K562 (cell line): ENCODE data around the gene SH3RF1. TPM values are rescaled to one million over a fixed set of nuclear protein-coding genes. Genes with fewer than 3 reads are reported as not detected.

Experiments
- ATAC-seq: fragments of 200-7000 bp; cut with Tn5 transposase; 3 replicates; pipeline ENCODE4 v1.9.1; 2020; ENCODE audit warnings: moderate library complexity
- BruUV-seq: library from RNA; stranded (reverse); fragments of 400-500 nt; replicated peaks from 2 replicates; lab custom pipeline; 2021; lab: Mats Ljungman, UMichigan
- CTCF ChIA-PET: fragments of 300-600 bp; formaldehyde crosslinking; extraction: SDS; loops from one replicate; lab custom pipeline; 2021; ENCODE audit warnings: low intra/inter-chr PET ratio; lab: Yijun Ruan, JAX
- POLR2A ChIA-PET: fragments of 300-600, 350-650 bp; sonication (Branson Sonifier 250); formaldehyde crosslinking; extraction: SDS; loops from one replicate; lab custom pipeline; 2021; ENCODE audit warnings: antibody characterized with exemption, inconsistent platforms; lab: Yijun Ruan, JAX
- DNase-seq, 4 experiments: peaks; one replicate each; pipeline versions ENCODE4 v3.0.0 to v3.0.0-alpha.2; 2011 to 2018; ENCODE audit warnings: low spot score in 3 of 4, mixed read lengths in 3 of 4; ENCODE audit errors: extremely low read depth in 1 of 4
- FAIRE-seq: peaks from 2 replicates; lab custom pipeline; 2011; peaks lifted over from hg19 to GRCh38; lab: Jason Lieb, UNC
- H2AFZ ChIP-seq: 2 replicates; pipeline ENCODE4 v1.6.0; 2011; ENCODE audit warnings: low read depth, low read length, control low read depth, inconsistent platforms
- H3K27ac ChIP-seq: fragments of 200-600 bp; 3 replicates; pipeline ENCODE4 v1.8.0; 2011; ENCODE audit warnings: low read depth, mild to moderate bottlenecking, control low read depth, inconsistent platforms, low read length, moderate library complexity, mixed read lengths; ENCODE audit errors: extremely low read depth
- H3K27me3 ChIP-seq, 2 experiments: fragments of 300-600 bp in 1 of 2; 2 replicates in 1 of 2; 3 replicates in 1 of 2; pipeline versions ENCODE4 v1.6.0 to v1.8.0; 2011; ENCODE audit warnings: inconsistent platforms in 2 of 2, low read length in 2 of 2, mild to moderate bottlenecking in 1 of 2, mixed read lengths in 1 of 2, moderate library complexity in 1 of 2; ENCODE audit not compliant: control insufficient read depth in 2 of 2, insufficient read depth in 2 of 2
- H3K36me3 ChIP-seq: fragments of 300-600 bp; 3 replicates; pipeline ENCODE4 v1.8.0; 2011; ENCODE audit warnings: mild to moderate bottlenecking, low read length, inconsistent platforms; ENCODE audit not compliant: control insufficient read depth, insufficient read depth
- H3K4me1 ChIP-seq, 2 experiments: fragments of 200-600 bp in 1 of 2; replicated peaks in 1 of 2; 2 replicates in 1 of 2; 3 replicates in 1 of 2; pipeline versions ENCODE4 v1.5.1 to v1.8.0; 2011; ENCODE audit warnings: inconsistent platforms in 2 of 2, low read length in 2 of 2, mild to moderate bottlenecking in 1 of 2, mixed read lengths in 1 of 2, moderate library complexity in 1 of 2; ENCODE audit not compliant: control insufficient read depth in 2 of 2, insufficient read depth in 2 of 2
- H3K4me2 ChIP-seq: 2 replicates; pipeline ENCODE4 v1.6.1; 2011; ENCODE audit warnings: low read length, control low read depth, inconsistent platforms, mixed read lengths; ENCODE audit not compliant: insufficient read depth
- H3K4me3 ChIP-seq: fragments of 200-600 bp; sonication (generic), shearing (Covaris generic); 2 replicates; pipeline ENCODE4 v1.5.1; 2016; ENCODE audit warnings: control low read depth, inconsistent platforms
- H3K79me2 ChIP-seq: fragments of 200-600 bp; 3 replicates; pipeline ENCODE4 v1.8.0; 2011; ENCODE audit warnings: low read length, inconsistent platforms; ENCODE audit not compliant: control insufficient read depth, insufficient read depth
- H3K9ac ChIP-seq, 2 experiments: 2 replicates each; pipeline versions ENCODE4 v1.6.0 to v1.6.1; 2011; ENCODE audit warnings: low read depth in 2 of 2, low read length in 2 of 2, control low read depth in 1 of 2, inconsistent platforms in 1 of 2, mild to moderate bottlenecking in 1 of 2, mixed read lengths in 1 of 2; ENCODE audit not compliant: insufficient read depth in 1 of 2
- H3K9me1 ChIP-seq: one replicate; pipeline ENCODE4 v1.6.0; 2011; ENCODE audit warnings: inconsistent platforms, mild to moderate bottlenecking, low read length, moderate library complexity; ENCODE audit not compliant: control insufficient read depth, insufficient read depth
- H3K9me3 ChIP-seq: replicated peaks from 2 replicates; pipeline ENCODE4 v1.5.1; 2011; ENCODE audit warnings: low read depth, low read length, inconsistent platforms; ENCODE audit not compliant: control insufficient read depth, insufficient read depth
- H4K20me1 ChIP-seq: replicated peaks from 2 replicates; pipeline ENCODE4 v1.6.1; 2011; ENCODE audit warnings: low read length, inconsistent platforms, mixed read lengths; ENCODE audit not compliant: control insufficient read depth, insufficient read depth
- BRCA1 ChIP-seq, 2 experiments: fragments of 450-650 bp in 1 of 2; sonication (generic) in 1 of 2; formaldehyde crosslinking in 1 of 2; IDR thresholded peaks; 2 replicates each; pipeline versions ENCODE4 v1.5.0 to v1.6.1; 2017 to 2020; ENCODE audit warnings: mild to moderate bottlenecking in 1 of 2, missing genetic modification reagents in 1 of 2
- CBX5 ChIP-seq: IDR thresholded peaks from 2 replicates; pipeline ENCODE4 v1.6.1; 2014; ENCODE audit warnings: low read depth, borderline replicate concordance
- CEBPB ChIP-seq: fragments of 450-650 bp; IDR thresholded peaks from 2 replicates; pipeline ENCODE4 v1.6.1; 2016; ENCODE audit warnings: missing genetic modification characterization, missing compliant biosample characterization
- GTF2F1 ChIP-seq: IDR thresholded peaks from 2 replicates; pipeline ENCODE4 v1.6.1; 2011; ENCODE audit warnings: low read depth, low read length, improper control_type of control experiment
- HNRNPLL ChIP-seq: fragments of 200-400 bp; formaldehyde crosslinking; IDR thresholded peaks from 2 replicates; pipeline ENCODE4 v1.6.1; 2017; ENCODE audit warnings: low read length, low read depth, mild to moderate bottlenecking; ENCODE audit not compliant: poor library complexity, severe bottlenecking
- LARP7 ChIP-seq: fragments of 450-650 bp; IDR thresholded peaks from 2 replicates; pipeline ENCODE4 v1.6.1; 2016
- POLR3A ChIP-seq: IDR thresholded peaks from 2 replicates; pipeline ENCODE4 v1.6.1; 2011; ENCODE audit warnings: borderline replicate concordance, mild to moderate bottlenecking, moderate library complexity; ENCODE audit not compliant: insufficient read length, insufficient read depth; ENCODE audit errors: extremely low read depth
- RB1 ChIP-seq: fragments of 450-650 bp; IDR thresholded peaks from 2 replicates; pipeline ENCODE4 v1.6.1; 2017; ENCODE audit warnings: low read depth, mild to moderate bottlenecking
- RFX1 ChIP-seq: fragments of 450-650 bp; IDR thresholded peaks from 2 replicates; pipeline ENCODE4 v1.6.1; 2016; ENCODE audit warnings: mild to moderate bottlenecking, moderate library complexity
- SIX5 ChIP-seq, 2 experiments: IDR thresholded peaks; 2 replicates each; pipeline ENCODE4 v1.6.1; 2011; ENCODE audit warnings: low read length in 2 of 2, borderline replicate concordance in 1 of 2, low read depth in 1 of 2, mild to moderate bottlenecking in 1 of 2, moderate library complexity in 1 of 2; ENCODE audit not compliant: insufficient read depth in 1 of 2
- ZBTB17 ChIP-seq: fragments of 450-650 bp; formaldehyde crosslinking; IDR thresholded peaks from 2 replicates; pipeline ENCODE4 v1.4.0; 2020; ENCODE audit warnings: mild to moderate bottlenecking
- ZNF57 ChIP-seq: fragments of 450-650 bp; formaldehyde crosslinking; IDR thresholded peaks from 2 replicates; pipeline ENCODE4 v1.4.0; 2020; ENCODE audit warnings: mild to moderate bottlenecking, moderate library complexity
- WGBS: fragments of 100-300 bp; shearing (Covaris generic); methylation state at CpG from one replicate; pipeline ENCODE4 v1.1.6; 2016; ENCODE audit warnings: low coverage, mixed read lengths; ENCODE audit not compliant: insufficient coverage; ENCODE audit errors: missing lambda C conversion rate; 5-methylcytosine and 5-hydroxymethylcytosine counted together
- in situ Hi-C: fragments of 300-500 bp; cut with MboI; formaldehyde crosslinking; loops from 4 replicates; pipeline ENCODE4 v1.15.0; 2018; ENCODE audit warnings: inconsistent platforms, mixed read lengths
- intact Hi-C: fragments of 100-400 bp; cut with micrococcal nuclease; formaldehyde crosslinking; loops from 2 replicates; pipeline ENCODE4 v1.14.2; 2022
- polyA plus RNA-seq, 8 experiments: library from polyadenylated mRNA; depleted of rRNA in 4 of 8; stranded (reverse) in 5 of 8; unstranded in 3 of 8; fragments of >200 nt; fragmentation: Nextera tagmentation in 2 of 8; fragmentation: Illumina TruSeq in 1 of 8; extraction: Ambion mirVana in 2 of 8; extraction: Trizol in 1 of 8; gene quantifications; 2 replicates each; pipeline versions ENCODE4 v1.2.1 to v1.2.3, GENCODE V29; 2011 to 2014; ENCODE audit warnings: inconsistent platforms in 1 of 8, missing spikeins in 1 of 8
- total RNA-seq, 7 experiments: library from RNA; depleted of rRNA in 6 of 7; stranded (reverse); fragments of >200 nt in 6 of 7; fragmentation: Illumina TruSeq in 2 of 7; extraction: Trizol in 2 of 7; gene quantifications; 2 replicates each; pipeline versions ENCODE4 v1.2.1 to v1.2.3, GENCODE V29; 2011 to 2021; ENCODE audit warnings: low replicate concordance in 1 of 7
- TF ChIP-seq, protein P1 (sequence below): sonication (generic); formaldehyde crosslinking; IDR thresholded peaks from 2 replicates; pipeline ENCODE4 v1.8.1; 2022; ENCODE audit warnings: missing genetic modification reagents
- TF ChIP-seq, protein P2 (sequence below): fragments of 250-450 bp; sonication (Bioruptor Pico); IDR thresholded peaks from 2 replicates; pipeline ENCODE4 v1.5.1; 2021; ENCODE audit warnings: mild to moderate bottlenecking
- TF ChIP-seq, protein P3 (sequence below): fragments of 450-650 bp; IDR thresholded peaks from 2 replicates; pipeline ENCODE4 v1.7.1; 2018; ENCODE audit warnings: mild to moderate bottlenecking, low read depth; ENCODE audit not compliant: partially characterized antibody

The SH3RF1 gene
- total and polyA plus RNA-seq, 9 of the 15 experiments (the other 6 are each of a cell fraction or from before 2014, with no cell fraction given) = 0.04 to 0.16 (median 0.11) TPM; not detected in 6

DNA sequence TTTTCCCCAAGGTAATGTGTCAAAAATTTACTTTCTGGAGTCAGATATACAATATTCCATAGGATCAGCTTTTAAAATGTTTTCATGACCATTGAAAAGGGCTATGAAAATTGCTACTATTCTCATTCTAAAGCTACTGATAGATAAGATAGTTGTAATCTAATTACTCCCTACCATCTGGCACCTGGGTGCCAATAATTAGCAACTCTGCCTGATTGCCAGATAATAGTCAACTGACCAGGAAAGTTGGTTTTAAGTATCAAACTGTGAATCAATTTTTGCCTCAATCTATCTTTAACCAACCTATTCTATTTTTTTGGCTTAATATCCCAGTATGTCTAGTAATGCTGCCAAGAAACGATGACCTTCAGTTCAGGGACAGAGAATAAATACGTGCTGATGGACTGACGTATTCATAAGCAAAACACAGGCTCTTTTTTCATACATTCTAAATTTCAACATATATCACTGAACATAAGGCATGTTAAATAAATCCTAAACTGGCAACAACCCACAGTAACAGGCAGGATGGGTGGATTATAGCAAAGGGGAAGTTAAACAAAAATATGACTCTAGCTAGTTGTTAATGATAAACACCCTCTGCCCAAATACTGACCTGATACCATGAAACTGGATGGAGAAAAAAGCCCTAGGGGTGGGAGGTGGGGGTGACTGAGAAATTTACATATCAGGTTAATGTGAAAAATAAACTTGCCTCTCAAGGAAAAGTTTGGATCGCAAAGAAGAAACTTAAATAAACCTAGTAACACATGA, 18.2 kb downstream of the SH3RF1 start:
- no peak for FAIRE-seq
- BruUV-seq = no TSS peak
- CTCF ChIA-PET = no interaction called here

More for the DNA sequence above, 18.2 kb downstream of the SH3RF1 start:
- intact Hi-C loops = no loop called here
- no peaks in the 10 kb centered on the region for H3K79me2 ChIP-seq
- H3K9me3 ChIP-seq = no peaks in the 10 kb centered on the region
- H3K9me1 ChIP-seq = no peaks in the 10 kb centered on the region
- H3K4me2 ChIP-seq = no peak overlapping the region
- in situ Hi-C loops = no loop called here
- DNase-seq (no peak), ATAC-seq (no peak)
- no peak overlapping the region for H3K9ac ChIP-seq
- no peak overlapping the region for H3K27ac ChIP-seq
- no peaks in the 10 kb centered on the region for H3K4me1 ChIP-seq
- no peaks in the 10 kb centered on the region for H4K20me1 ChIP-seq
- no peaks in the 10 kb centered on the region for H3K27me3 ChIP-seq
- no peak for TF ChIP-seq SIX5 (IDR thresholded peaks at IDR 0.05; ENCODE audit: borderline replicate concordance in 1 of 2, insufficient read depth in 1 of 2, low read depth in 1 of 2, low read length in 2 of 2)
- TF ChIP-seq LARP7 = no peak
- TF ChIP-seq RFX1 = no peak
- TF ChIP-seq ZBTB17 (CRISPR knock-in tag) = no peak
- TF ChIP-seq, protein P1, sequence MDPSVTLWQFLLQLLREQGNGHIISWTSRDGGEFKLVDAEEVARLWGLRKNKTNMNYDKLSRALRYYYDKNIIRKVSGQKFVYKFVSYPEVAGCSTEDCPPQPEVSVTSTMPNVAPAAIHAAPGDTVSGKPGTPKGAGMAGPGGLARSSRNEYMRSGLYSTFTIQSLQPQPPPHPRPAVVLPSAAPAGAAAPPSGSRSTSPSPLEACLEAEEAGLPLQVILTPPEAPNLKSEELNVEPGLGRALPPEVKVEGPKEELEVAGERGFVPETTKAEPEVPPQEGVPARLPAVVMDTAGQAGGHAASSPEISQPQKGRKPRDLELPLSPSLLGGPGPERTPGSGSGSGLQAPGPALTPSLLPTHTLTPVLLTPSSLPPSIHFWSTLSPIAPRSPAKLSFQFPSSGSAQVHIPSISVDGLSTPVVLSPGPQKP (CRISPR knock-in tag) = no peak
- no peak for TF ChIP-seq BRCA1 (IDR thresholded peaks at IDR 0.05)
- no peak for TF ChIP-seq BRCA1 (CRISPR knock-in tag; IDR thresholded peaks at IDR 0.05)
- TF ChIP-seq CEBPB (tag) = no peak
- no peak for TF ChIP-seq POLR3A
- no peak for TF ChIP-seq CBX5
- TF ChIP-seq HNRNPLL = no peak
- TF ChIP-seq GTF2F1 = no peak
- TF ChIP-seq ZNF57 (CRISPR knock-in tag) = no peak
- TF ChIP-seq, protein P2, sequence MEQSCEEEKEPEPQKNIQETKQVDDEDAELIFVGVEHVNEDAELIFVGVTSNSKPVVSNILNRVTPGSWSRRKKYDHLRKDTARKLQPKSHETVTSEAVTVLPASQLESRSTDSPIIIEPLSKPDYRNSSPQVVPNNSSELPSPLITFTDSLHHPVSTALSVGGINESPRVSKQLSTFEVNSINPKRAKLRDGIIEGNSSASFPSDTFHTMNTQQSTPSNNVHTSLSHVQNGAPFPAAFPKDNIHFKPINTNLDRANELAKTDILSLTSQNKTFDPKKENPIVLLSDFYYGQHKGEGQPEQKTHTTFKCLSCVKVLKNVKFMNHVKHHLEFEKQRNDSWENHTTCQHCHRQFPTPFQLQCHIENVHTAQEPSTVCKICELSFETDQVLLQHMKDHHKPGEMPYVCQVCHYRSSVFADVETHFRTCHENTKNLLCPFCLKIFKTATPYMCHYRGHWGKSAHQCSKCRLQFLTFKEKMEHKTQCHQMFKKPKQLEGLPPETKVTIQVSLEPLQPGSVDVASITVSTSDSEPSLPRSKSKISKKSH (CRISPR knock-in tag) = no peak
- TF ChIP-seq, protein P3, sequence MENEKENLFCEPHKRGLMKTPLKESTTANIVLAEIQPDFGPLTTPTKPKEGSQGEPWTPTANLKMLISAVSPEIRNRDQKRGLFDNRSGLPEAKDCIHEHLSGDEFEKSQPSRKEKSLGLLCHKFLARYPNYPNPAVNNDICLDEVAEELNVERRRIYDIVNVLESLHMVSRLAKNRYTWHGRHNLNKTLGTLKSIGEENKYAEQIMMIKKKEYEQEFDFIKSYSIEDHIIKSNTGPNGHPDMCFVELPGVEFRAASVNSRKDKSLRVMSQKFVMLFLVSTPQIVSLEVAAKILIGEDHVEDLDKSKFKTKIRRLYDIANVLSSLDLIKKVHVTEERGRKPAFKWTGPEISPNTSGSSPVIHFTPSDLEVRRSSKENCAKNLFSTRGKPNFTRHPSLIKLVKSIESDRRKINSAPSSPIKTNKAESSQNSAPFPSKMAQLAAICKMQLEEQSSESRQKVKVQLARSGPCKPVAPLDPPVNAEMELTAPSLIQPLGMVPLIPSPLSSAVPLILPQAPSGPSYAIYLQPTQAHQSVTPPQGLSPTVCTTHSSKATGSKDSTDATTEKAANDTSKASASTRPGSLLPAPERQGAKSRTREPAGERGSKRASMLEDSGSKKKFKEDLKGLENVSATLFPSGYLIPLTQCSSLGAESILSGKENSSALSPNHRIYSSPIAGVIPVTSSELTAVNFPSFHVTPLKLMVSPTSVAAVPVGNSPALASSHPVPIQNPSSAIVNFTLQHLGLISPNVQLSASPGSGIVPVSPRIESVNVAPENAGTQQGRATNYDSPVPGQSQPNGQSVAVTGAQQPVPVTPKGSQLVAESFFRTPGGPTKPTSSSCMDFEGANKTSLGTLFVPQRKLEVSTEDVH = no peak
- TF ChIP-seq RB1 = no peak
- POLR2A ChIA-PET = no interaction called here
- 0% methylated on average over 4 of the region's 4 CpGs for WGBS
- no peaks in the 10 kb centered on the region for H3K36me3 ChIP-seq
- H3K4me3 ChIP-seq = no peak overlapping the region
- H2AFZ ChIP-seq = no peak overlapping the region
